PC-3 (cell line): ENCODE data around the gene SLC24A2.

Source experiments
- EZH2 ChIP-seq: fragments of 300-600 bp; sonication (generic); IDR thresholded peaks from one replicate; pipeline ENCODE4 v1.6.1; 2017; ENCODE audit warnings: antibody characterized with exemption, mild to moderate bottlenecking, low read length; ENCODE audit not compliant: unreplicated experiment
- EZH2phosphoT487 ChIP-seq: fragments of 300-600 bp; sonication (generic); IDR thresholded peaks from 2 replicates; pipeline ENCODE4 v1.6.1; 2018; ENCODE audit warnings: mild to moderate bottlenecking, antibody characterized with exemption, low read length, borderline replicate concordance
- TF ChIP-seq, protein P1 (sequence below): fragments of 300-600 bp; sonication (generic); conservative IDR thresholded peaks from 2 replicates; pipeline ENCODE4 v1.5.1; 2017; ENCODE audit warnings: antibody characterized with exemption, low read depth, mild to moderate bottlenecking, low read length

- TF ChIP-seq, protein P1, sequence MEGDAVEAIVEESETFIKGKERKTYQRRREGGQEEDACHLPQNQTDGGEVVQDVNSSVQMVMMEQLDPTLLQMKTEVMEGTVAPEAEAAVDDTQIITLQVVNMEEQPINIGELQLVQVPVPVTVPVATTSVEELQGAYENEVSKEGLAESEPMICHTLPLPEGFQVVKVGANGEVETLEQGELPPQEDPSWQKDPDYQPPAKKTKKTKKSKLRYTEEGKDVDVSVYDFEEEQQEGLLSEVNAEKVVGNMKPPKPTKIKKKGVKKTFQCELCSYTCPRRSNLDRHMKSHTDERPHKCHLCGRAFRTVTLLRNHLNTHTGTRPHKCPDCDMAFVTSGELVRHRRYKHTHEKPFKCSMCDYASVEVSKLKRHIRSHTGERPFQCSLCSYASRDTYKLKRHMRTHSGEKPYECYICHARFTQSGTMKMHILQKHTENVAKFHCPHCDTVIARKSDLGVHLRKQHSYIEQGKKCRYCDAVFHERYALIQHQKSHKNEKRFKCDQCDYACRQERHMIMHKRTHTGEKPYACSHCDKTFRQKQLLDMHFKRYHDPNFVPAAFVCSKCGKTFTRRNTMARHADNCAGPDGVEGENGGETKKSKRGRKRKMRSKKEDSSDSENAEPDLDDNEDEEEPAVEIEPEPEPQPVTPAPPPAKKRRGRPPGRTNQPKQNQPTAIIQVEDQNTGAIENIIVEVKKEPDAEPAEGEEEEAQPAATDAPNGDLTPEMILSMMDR = no peak
- TF ChIP-seq EZH2 = no peak
- TF ChIP-seq EZH2phosphoT487 = no peak
Measured at GRCh38 chr9:19781240-19781639, 7.6 kb downstream of the SLC24A2 start.
